Cardiac muscle cell (in vitro differentiated cells and primary cell): ENCODE results near the gene GREB1. TPM values are rescaled to one million over a fixed set of nuclear protein-coding genes. Genes with fewer than 3 reads are reported as not detected.

Experiments
- DNase-seq, 2 donors: peaks; one replicate each; pipeline versions ENCODE4 v3.0.0 to v3.0.0-alpha.2; 2010 to 2017; ENCODE audit warnings: low read depth in 1 of 2, low spot score in 1 of 2
- H3K27ac ChIP-seq: fragments of 200-600 bp; sonication (generic); 2 replicates; pipeline ENCODE4 v1.5.1; 2016
- H3K27me3 ChIP-seq: fragments of 200-600 bp; sonication (generic); 2 replicates; pipeline ENCODE4 v1.6.0; 2016; ENCODE audit warnings: control low read depth
- H3K36me3 ChIP-seq: fragments of 200-600 bp; sonication (generic); 2 replicates; pipeline ENCODE4 v1.5.1; 2016; ENCODE audit warnings: control low read depth
- H3K4me1 ChIP-seq: fragments of 200-600 bp; sonication (generic); 2 replicates; pipeline ENCODE4 v1.8.1; 2017; ENCODE audit warnings: low read depth, mild to moderate bottlenecking, mixed run types
- H3K4me3 ChIP-seq: fragments of 200-600 bp; sonication (generic); 2 replicates; pipeline ENCODE4 v1.5.1; 2016; ENCODE audit warnings: mild to moderate bottlenecking
- H3K9me3 ChIP-seq: fragments of 200-600 bp; sonication (generic); 2 replicates; pipeline ENCODE4 v1.5.1; 2017; ENCODE audit warnings: low read depth, mild to moderate bottlenecking, control low read depth
- CTCF ChIP-seq: IDR thresholded peaks from 2 replicates; pipeline ENCODE4 v1.5.1; 2012; ENCODE audit warnings: low read depth, mild to moderate bottlenecking, low read length
- polyA plus RNA-seq: library from polyadenylated mRNA; unstranded; fragments of >200 nt; fragmentation: Nextera tagmentation; extraction: Ambion mirVana; gene quantifications from 2 replicates; pipeline ENCODE4 v1.2.1, GENCODE V29; 2016
- total RNA-seq: library from RNA; depleted of rRNA; stranded (reverse); fragments of >200 nt; gene quantifications from 2 replicates; pipeline ENCODE4 v1.2.3, GENCODE V29; 2016

GREB1 gene
- total and polyA plus RNA-seq, 2 experiments from 2014 or later: 27.1 to 50.5 TPM

GRCh38 chr2:11513319-11513718 lies 20.5 kb upstream of the GREB1 start:
- no peaks in the 10 kb centered on the region for H3K27me3 ChIP-seq
- no peaks in the 10 kb centered on the region for H3K9me3 ChIP-seq
- no peak for TF ChIP-seq CTCF
- H3K36me3 ChIP-seq: no peaks in the 10 kb centered on the region
- no peak overlapping the region for H3K4me3 ChIP-seq
- no peak for DNase-seq
- H3K27ac ChIP-seq: no peak overlapping the region
- H3K4me1 ChIP-seq: peaks cover 12% of the 10 kb centered on the region

GRCh38 chr2:11514081-11514730 lies 19.6 kb upstream of the GREB1 start:
- H3K27me3 ChIP-seq: no peaks in the 10 kb centered on the region
- peaks cover 12% of the 10 kb centered on the region for H3K4me1 ChIP-seq
- H3K36me3 ChIP-seq: no peaks in the 10 kb centered on the region
- TF ChIP-seq CTCF: no peak
- H3K9me3 ChIP-seq: no peaks in the 10 kb centered on the region
- DNase-seq: no peak
- H3K27ac ChIP-seq: no peak overlapping the region
- H3K4me3 ChIP-seq: no peak overlapping the region

GRCh38 chr2:11514904-11515303 lies 18.9 kb upstream of the GREB1 start:
- Histone ChIP-seq H3K9me3 (no peaks in the 10 kb centered on the region), H3K27ac (no peak overlapping the region), H3K36me3 (no peaks in the 10 kb centered on the region), H3K4me3 (no peak overlapping the region), H3K27me3 (no peaks in the 10 kb centered on the region), H3K4me1 (peaks cover 12% of the 10 kb centered on the region)
- no peak for DNase-seq
- TF ChIP-seq CTCF: no peak

GRCh38 chr2:11515490-11515981 lies 18.3 kb upstream of the GREB1 start:
- Histone ChIP-seq H3K4me3 (no peak overlapping the region), H3K27me3 (no peaks in the 10 kb centered on the region), H3K27ac (peak overlapping the region; percentile 68), H3K4me1 (peaks cover 12% of the 10 kb centered on the region), H3K36me3 (no peaks in the 10 kb centered on the region), H3K9me3 (no peaks in the 10 kb centered on the region)
- TF ChIP-seq CTCF: no peak
- DNase-seq: no peak

- Histone ChIP-seq H3K27me3 (no peaks in the 10 kb centered on the region), H3K4me3 (no peak overlapping the region), H3K9me3 (no peaks in the 10 kb centered on the region), H3K36me3 (no peaks in the 10 kb centered on the region), H3K4me1 (peaks cover 12% of the 10 kb centered on the region), H3K27ac (no peak overlapping the region)
- TF ChIP-seq CTCF: no peak
- DNase-seq: no peak
Measured at GRCh38 chr2:11516984-11517648, 16.7 kb upstream of the GREB1 start.
